ENCODE measurements around the gene SDK1.

Gene SDK1

GRCh38 chr7:3345699-3346481 lies 44.8 kb downstream of the SDK1 start:
- DNase-seq, result no peak

GRCh38 chr7:3349126-3349525 lies 48.1 kb downstream of the SDK1 start:
- DNase-seq, result no peak

- DNase-seq, result no peak
Observed at GRCh38 chr7:3356173-3356572, 55.1 kb downstream of the SDK1 start.

- no peak for DNase-seq
Observed at GRCh38 chr7:3358991-3359390, 57.9 kb downstream of the SDK1 start.

GRCh38 chr7:3367261-3367660 lies 66.2 kb downstream of the SDK1 start:
- DNase-seq, result no peak

GRCh38 chr7:3370068-3370830 lies 69.2 kb downstream of the SDK1 start:
- DNase-seq, result no peak

GRCh38 chr7:3370921-3371320 lies 69.9 kb downstream of the SDK1 start:
- no peak for DNase-seq

- DNase-seq, result no peak
Observed at GRCh38 chr7:3371601-3372000, 70.5 kb downstream of the SDK1 start.

- no peak for DNase-seq
Observed at GRCh38 chr7:3374239-3374638, 73.2 kb downstream of the SDK1 start.

GRCh38 chr7:3378390-3379150 lies 77.5 kb downstream of the SDK1 start:
- no peak for DNase-seq

- no peak for DNase-seq
Observed at GRCh38 chr7:3380034-3380433, 79.0 kb downstream of the SDK1 start.

GRCh38 chr7:3380886-3381685 lies 80.0 kb downstream of the SDK1 start:
- DNase-seq, result no peak

GRCh38 chr7:3386423-3387190 lies 85.6 kb downstream of the SDK1 start:
- DNase-seq, result no peak

- DNase-seq, result no peak
Observed at GRCh38 chr7:3393862-3394261, 92.8 kb downstream of the SDK1 start.

- no peak for DNase-seq
Observed at GRCh38 chr7:3397324-3397723, 96.3 kb downstream of the SDK1 start.

GRCh38 chr7:3399858-3400257 lies 98.8 kb downstream of the SDK1 start:
- peak; percentile 13 for DNase-seq

GRCh38 chr7:3404501-3404900 lies 103.4 kb downstream of the SDK1 start:
- no peak for DNase-seq

- no peak for DNase-seq
Observed at GRCh38 chr7:3408814-3409595, 108.0 kb downstream of the SDK1 start.

GRCh38 chr7:3412871-3413270 lies 111.8 kb downstream of the SDK1 start:
- no peak for DNase-seq

- DNase-seq, result peak; percentile 44
Observed at GRCh38 chr7:3415861-3416312, 114.8 kb downstream of the SDK1 start.

GRCh38 chr7:3416453-3416852 lies 115.4 kb downstream of the SDK1 start:
- DNase-seq, result no peak

All from NCI-H526 treated with DMSO at 0.1 percent for 48 hours (cell line).